GM19239 (cell line): ENCODE results near the gene ART5.
A peak's percentile ranks its signal among the peaks of the same experiment; 100 is the strongest.
"Not testable (repeated sequence)": the region's sequence is repeated elsewhere in the genome, so short reads cannot be mapped to it uniquely, and the experiment has no call there.

Source experiments
- DNase-seq: peaks from one replicate; pipeline ENCODE4 v3.0.0; 2011; ENCODE audit warnings: low spot score; ENCODE audit not compliant: insufficient read length
- FAIRE-seq: peaks from 2 replicates; lab custom pipeline; 2011; peaks lifted over from hg19 to GRCh38; lab: Jason Lieb, UNC

Gene ART5

DNA sequence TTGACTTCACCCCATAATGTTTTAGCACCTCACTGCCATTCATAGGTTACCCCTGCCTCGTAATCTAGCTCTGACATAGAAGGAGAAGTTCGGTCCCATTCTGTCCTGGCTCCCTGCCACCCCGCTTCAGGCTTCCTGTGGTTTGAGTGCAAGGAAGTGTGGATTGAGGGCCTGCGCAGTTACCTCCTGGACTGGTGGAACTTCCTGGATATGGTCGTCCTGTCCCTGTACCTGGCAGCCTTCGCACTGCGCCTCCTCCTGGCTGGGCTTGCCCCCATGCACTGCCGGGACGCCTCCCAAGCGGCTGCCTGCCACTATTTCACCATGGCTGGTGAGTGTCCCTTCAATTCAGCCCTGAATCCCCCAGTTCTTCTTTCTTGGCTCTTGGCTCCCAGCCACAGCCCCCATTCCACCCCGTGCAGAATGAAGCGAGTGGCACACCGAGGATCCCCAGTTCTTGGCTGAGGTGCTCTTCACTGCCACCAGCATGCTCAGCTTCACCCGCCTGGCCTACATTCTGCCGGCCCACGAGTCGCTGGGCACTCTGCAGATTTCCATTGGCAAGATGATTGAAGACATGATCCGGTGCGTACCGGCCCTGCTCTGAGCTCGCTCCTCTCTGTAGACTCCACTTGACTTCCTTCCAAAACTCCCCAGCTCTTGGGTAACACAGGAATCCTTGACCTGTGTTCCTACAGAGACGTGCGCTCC, 15.4 kb downstream of the ART5 start:
- FAIRE-seq: no peak
- no peak for DNase-seq

DNA sequence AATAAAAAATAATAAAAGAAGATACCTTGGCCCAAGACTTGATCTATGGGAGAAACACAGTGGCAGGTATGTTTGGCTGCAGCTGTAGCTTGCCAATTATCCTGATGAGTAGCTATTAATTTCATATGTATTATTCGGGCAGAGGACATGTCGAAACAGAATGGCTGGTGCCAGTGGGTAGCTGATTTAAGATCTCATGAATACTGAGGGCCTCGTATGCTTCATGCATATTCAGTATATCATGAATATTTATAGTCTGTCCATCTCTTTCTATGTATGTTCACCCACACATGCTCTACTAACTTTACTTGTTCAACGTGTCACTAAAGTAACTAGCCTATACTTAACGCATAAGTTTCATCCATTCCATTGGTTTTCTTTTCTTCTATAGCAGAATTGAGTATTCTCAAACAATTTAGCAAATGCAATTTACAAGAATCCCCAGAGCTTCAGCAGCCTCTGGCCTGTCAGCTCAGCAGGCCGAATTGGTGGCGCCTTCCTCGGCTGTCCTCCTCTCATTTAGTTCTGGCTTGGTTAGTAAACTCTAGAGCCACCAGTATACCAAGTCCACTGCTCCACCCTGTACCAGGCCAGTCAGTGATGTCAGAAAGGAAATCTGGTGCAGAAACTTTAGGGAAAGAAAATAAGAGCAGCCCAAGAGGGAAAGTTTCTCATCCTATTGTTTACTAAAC, 17.9 kb downstream of the ART5 start:
- no peak for DNase-seq
- FAIRE-seq: no peak

DNA sequence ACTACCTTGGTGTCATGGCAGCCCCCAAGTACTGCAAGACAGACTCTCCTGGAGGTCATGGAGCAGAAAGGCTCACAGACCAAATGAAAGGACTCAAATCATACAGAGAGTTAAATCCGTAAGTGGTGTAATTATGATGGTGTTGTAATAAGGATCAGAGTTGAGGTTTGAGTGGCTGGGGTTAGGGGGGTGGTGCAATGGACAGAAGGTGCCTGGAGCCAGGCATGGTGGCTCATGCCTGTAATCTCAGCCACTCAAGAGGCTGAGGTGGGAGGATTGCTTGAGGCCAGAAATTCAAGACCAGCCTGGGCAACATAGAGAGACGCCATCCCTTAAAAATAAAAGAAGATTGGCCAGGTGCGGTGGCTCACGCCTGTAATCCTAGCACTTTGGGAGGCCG, 18.7 kb downstream of the ART5 start:
- FAIRE-seq (no peak), DNase-seq (no peak)

DNA sequence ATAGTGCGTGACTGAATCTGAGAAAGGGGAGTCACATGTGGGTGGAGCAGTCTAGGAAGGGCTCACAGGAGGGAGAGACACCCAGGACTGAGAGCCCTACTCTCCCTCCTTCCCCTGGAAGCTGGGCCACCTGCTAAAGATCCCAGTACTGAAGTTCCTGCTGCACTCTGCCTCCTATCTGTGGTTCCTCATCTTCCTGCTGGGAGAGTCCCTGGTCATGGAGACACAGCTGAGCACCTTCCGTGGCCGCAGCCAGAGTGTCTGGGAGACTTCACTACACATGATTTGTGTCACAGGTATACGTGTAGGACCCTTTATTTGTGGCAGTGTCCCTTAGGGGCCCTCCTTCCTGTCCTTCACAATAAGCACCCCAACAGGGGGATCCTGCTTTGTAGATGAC, 19.3 kb downstream of the ART5 start:
- DNase-seq: no peak
- no peak for FAIRE-seq

DNA sequence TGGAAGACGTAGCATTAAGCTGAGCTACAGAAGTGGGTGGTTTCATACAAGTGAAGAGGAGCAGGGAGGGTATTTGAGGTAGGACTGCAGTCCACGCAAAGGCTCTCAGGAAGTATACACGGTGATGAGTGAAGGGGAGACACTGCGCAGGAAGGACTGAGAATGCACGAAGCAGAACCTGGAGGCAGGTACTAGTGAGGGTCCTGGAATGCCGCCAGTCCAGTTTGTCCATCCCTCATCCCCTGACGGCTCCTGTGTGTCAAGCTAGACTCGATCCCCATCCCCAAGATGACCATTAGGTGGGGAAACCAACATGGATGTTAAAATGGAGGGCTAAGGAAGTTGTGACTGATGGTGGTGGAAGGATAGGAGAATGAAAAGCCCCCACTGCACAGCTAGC, 23.8 kb downstream of the ART5 start:
- DNase-seq (no peak), FAIRE-seq (no peak)

DNA sequence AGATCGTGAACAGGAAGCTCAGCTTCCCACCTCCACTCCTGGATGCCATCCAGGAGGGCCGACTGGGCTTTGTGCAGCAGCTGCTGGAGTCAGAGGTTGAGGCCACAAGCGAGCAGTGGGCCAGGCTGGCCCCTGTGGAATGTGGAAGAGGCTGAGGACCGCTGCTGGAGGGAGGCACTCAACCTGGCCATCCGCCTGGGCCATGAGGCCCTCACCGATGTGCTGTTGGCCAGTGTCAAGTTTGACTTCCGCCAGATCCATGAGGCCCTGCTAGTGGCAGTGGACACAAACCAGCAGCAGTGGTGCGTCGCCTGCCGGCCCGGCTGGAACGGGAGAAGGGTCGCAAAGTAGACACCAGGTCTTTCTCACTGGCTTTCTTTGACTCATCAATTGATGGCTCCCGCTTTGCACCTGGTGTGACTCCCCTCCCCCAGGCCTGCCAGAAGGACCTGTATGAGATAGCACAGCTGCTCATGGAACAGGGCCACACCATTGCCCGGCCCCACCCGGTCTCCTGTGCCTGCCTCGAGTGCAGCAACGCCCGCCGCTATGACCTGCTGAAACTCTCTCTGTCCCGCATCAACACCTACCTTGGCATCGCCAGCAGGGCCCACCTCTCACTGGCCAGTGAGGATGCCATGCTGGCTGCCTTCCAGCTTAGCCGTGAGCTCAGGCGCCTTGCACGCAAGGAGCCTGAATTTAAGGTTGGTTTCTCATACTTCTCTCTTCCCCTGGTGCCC, 24.9 kb downstream of the ART5 start:
- DNase-seq (no peak), FAIRE-seq (no peak)

DNA sequence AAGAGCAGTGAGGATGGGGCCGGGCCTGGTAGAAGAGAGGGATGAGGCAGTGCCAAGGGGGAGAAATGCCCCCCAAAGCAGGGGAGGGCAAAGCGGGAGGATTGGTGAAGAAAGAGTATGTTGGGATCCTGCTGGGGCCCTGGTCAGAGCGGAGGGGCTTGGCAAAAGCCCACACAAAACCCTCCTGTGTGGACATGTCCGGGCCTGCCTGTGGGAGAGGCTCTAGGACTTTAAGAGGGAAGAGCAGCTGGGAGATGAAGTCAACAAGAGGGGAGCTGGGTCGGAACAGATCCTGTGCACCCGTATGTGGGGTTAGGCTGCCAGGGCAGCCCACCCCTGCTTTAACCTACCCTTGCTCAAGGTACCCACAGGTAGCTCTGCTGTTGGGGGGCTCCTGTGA, 25.8 kb downstream of the ART5 start:
- DNase-seq: no peak
- FAIRE-seq: no peak

DNA sequence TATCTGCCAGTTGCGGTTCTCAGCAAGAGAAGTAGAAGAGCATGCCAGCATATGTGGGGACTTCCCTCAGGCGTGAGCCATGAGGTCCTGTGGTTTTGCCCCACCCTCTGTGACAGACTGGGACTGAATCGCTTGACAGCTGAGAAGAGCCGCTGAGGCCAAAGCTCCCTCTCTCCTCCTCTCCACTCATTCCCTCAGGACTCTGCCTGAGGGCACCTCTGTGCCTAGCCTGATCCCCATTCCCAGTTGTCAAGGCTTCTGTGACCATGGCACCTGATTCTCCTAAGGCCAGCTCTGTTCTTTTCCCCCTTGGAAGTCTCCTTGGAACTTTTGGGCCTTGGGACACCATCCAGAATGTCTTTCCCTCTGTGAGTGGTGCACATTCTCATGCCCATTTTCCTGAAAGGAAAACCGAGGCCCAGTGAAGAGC, 27.0 kb downstream of the ART5 start:
- DNase-seq: no peak
- FAIRE-seq: no peak

DNA sequence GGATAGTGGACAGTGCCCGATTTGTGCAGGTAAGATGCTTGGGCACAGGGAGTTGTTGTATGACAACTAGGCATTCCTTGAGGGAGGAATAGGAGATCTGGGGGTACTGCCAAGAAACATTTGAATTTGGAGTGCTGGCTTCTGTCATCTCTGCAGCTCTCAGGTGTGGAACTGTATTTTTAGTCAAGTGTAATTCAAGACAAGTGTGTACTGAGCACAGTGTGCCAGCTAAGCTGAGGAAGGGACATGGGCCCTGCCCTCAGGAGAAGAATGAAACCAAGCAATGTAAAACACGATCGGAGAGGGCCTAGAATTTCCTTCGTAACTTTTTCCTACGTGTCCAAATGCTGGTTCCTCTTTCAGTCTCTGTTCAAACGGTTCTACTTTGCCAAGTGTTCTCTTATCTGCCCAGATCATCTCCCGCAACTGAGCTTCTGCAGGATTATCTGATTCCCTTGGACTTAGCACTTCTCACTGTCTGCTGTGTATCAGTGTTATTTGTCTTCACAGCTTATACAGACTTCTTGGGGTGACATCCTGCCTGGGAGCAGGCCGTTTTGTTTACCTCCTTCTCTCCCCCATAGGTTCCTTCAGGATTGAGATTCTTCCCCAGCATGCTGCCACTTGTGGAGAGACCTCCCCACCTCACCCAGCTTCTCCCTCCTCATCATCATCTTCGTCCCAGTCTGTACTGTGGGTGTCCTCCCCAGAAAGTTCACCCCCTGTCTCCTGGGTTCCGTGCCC, 27.6 kb downstream of the ART5 start:
- no peak for DNase-seq
- no peak for FAIRE-seq

DNA sequence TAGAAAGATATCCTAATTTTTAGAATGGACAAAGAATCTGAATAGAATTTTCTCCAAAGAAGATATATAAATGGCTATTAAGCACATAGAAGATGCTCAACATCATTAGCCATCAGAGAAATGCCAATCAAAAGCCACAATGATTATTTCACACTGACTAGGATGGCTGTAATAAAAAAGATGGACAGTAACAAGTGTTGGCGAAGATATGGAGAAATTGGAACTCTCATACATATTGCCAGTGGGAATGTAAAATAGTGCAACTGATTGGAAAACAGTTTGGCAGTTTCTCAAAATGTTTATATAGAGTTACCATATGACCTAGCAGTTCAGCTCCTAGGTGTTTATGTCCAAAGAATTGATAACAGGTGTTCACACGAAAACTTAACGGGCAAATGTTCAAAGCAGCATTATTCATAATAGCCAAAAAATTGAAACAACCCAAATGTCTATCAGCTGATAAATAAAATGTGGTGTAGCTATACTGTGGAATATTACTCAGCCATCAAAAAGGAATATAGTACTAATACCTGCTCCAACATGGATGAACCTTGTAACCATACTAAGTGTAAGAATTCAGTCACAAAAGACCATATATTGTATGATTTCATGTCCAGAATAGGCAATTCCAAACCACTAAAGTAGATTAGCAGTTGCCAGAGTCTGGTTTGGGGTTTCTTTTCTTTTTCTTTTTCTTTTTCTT, 29.7 kb downstream of the ART5 start:
- DNase-seq (no peak), FAIRE-seq (no peak)

DNA sequence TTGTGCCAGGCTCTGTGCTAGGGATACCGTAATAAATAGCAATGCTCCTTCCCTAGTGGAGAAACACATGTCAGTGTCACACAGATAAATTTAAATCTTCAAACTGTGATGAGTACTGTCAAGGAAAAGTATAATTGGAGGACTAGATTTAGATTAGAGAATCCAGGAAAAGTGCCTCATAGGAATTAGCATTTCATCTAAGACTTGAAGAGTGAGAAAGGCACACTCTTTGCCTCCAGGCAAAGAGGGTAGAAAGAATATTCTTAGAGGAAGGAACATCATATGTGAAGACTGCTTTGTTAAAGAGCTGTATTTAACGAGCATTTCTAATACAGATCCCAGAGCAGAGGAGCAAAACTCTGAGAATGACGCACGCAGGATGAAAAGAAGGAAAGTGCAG, 30.9 kb downstream of the ART5 start:
- FAIRE-seq (no peak), DNase-seq (no peak)

DNA sequence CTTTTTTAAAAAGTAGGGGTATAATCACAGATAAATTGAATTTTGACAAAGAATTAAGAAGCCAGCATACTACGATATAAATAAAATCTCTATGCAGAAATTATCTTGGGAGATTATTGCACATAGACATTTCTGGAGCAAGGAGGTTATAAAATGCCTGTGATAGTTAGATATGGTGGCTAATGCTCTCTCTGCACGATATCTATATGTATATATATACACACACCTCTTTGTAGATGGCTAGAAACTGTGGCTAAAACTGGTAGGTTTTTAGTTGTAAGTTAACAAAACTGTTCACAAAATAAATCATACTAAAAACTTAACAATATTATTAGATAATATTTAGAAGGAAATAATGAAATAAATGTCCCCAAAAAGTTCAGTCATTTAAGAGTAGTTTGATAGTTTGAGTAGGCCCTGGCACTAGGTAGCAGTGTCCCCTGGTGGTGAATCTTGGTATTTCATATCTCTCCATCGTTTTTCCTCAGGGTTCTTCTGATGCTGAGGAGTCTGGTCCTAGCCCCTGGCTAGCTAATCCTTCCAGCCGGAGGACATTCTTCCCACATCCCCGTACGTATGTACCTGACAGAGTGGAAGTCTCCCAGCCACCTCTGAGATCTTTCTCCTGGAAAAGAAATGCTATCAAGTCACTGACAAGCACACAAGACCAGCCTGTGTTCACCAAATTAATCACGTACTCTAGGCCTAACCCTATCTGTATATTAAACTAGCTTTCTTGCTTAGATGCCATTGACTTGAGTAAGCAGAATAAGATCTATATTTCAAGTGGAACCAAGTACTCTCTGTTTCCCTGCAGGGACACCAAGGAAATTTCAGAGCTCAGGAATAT, 32.2 kb downstream of the ART5 start:
- peak; percentile 38 for DNase-seq
- peak; percentile 78 for FAIRE-seq

DNA sequence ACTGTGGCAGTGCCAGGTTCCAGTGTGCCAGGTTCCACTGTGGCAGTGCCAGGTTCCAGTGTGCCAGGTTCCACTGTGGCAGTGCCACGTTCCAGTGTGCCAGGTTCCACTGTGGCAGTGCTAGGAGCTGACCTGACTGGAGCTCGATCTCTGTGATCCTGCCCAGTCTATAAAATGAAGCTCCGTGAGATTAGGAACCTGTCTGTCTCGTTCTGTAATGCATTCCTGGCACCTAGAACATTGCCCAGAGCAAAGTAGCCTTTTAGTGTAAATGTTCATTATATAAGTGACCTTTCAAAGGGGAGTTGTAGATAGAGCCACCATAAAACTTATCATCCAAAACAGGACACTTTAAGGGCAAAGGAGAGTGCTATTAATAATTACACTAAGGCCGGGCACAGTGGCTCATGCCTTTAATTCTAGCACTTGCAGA, 36.0 kb downstream of the ART5 start:
- no peak for FAIRE-seq
- no peak for DNase-seq

DNA sequence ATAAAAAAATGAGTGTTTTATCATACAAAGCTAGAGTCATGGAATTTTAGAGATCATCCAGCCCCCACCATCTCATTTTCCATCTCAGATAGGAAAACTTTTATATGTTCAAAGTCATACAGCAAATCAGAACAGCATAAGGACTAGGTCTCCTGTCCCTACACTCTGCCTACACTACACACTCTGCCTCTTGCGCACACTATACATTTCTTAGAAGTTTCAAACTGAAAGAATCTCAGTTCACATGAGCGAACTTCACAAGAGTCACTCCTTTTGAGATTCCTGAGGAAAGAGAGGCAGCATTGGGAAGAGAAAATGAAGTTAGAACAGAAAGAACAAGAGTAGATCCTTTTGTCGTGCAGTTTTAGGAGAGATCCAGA, 36.5 kb downstream of the ART5 start:
- DNase-seq (no peak), FAIRE-seq (no peak)

DNA sequence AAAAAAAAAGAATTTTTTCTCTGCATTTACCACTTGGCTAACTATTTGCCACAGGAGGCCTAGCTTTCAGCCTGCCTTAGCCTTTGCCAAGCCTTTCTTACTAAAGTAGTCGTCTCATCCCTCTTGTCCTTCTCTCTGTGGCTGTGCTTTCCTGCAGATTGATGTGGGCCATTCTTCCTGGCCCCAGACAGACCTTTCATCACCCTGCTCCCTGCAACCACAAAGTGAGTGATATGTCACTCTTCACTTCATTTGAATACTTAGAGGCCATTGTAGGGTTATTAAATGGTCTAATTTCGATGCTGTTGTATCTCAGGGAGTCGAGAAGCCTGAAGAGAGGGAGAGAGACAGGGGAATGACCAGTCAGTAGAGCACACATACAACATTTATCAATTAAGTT, 37.6 kb downstream of the ART5 start:
- FAIRE-seq: no peak

DNA sequence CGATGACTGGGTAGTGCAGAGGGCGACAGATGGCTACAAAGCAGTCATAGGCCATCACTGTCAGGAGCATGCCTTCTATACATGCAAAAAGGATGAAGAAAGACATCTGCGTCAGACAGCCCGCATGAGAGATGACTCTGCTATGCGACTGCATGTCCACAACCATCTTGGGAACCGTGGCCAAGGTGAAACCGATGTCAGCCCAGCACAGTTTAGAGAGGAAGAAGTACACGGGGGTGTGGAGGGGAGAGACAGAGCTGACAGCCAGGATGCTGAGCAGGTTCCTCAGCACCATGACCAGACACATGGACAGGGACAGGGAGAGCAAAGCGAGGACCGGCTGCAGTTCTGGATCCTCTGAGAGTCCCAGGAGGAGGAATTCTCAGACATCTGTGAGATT, 41.6 kb downstream of the ART5 start:
- not testable (repeated sequence) for DNase-seq, FAIRE-seq

More for the DNA sequence above, 37.6 kb downstream of the ART5 start:
- no peak for DNase-seq

DNA sequence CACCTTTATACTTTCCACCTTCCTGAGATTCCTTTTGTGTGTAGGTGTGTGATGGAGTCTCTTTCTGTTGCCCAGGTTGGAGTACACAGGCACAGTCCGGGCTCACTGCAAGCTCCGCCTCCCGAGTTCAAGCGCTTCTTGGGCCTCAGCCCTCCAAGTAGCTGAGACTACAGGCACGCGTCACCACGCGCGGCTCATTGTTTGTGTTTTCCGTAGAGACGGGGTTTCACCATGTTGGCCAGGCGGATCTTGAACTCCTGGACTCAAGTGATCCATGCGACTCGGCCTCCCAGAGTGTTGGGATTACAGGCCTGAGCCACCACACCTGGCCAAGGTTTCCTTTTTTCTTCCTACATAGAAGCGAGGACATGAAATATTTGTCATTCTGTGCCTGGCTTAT, 44.0 kb downstream of the ART5 start:
- not testable (repeated sequence) for DNase-seq, FAIRE-seq

DNA sequence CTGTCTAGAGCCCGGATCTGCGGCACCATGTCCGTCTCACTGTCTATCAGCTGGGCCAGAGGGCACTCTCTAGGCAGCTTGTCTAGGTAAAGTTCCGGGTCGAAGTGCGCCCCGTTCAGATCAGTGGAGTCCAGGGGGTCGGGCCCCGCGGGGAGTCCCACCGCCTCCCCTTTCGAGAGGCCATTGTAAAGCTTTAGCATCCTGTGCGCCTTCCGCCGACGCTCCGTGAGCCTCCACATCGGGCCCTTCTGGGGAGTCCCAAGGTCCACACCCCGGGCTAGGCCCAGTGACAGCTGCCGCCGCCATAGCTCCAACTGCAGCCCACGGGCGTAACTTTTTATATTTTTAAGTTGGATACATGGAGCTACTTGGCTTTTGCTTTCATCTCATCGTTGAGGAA, 50.5 kb downstream of the ART5 start:
- FAIRE-seq, DNase-seq: not testable (repeated sequence)

DNA sequence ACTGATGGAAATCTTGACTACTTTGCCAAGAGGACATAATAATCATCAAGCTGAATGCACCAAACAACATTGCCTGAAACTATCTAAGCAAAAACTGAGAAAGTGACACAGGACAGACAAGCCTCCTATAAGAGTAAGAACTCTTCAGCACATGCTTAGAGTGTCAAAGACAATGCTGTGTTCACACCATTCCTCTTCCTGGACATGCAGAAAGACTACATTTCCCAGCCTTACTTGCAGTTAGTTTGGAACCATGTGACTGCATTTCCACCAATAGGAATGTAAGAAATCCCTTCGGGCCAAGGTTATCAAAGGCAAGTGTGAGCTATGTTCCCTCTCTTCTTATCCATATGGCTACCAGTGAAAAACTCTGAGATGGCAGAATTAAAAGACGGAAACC, 51.6 kb downstream of the ART5 start:
- FAIRE-seq, DNase-seq: not testable (repeated sequence)
